K562 (cell line): ENCODE results near the gene FGF1. TPM values are rescaled to one million over a fixed set of nuclear protein-coding genes. Genes with fewer than 3 reads are reported as not detected.

Experiments
- CBX1 ChIP-seq: sonication (generic); IDR thresholded peaks from 2 replicates; pipeline ENCODE4 v1.6.1; 2016; ENCODE audit warnings: antibody characterized with exemption, low read depth, mild to moderate bottlenecking
- CEBPZ ChIP-seq: fragments of 150-350 bp; IDR thresholded peaks from 2 replicates; pipeline ENCODE4 v1.6.1; 2014; ENCODE audit warnings: low read depth, mild to moderate bottlenecking, low read length, borderline replicate concordance
- HNRNPK ChIP-seq: fragments of 200-400 bp; formaldehyde crosslinking; IDR thresholded peaks from one replicate; pipeline ENCODE4 v1.6.1; 2018; ENCODE audit warnings: mild to moderate bottlenecking, low read depth, low read length; ENCODE audit not compliant: poor library complexity, severe bottlenecking
- IRF2 ChIP-seq: sonication (generic); formaldehyde crosslinking; IDR thresholded peaks from 2 replicates; pipeline ENCODE4 v1.8.1; 2022; ENCODE audit warnings: mild to moderate bottlenecking, missing genetic modification reagents
- KLF10 ChIP-seq: fragments of 250-450 bp; sonication (Bioruptor Pico); IDR thresholded peaks from 2 replicates; pipeline ENCODE4 v1.6.1; 2021; ENCODE audit warnings: matching md5 sums
- NBN ChIP-seq: fragments of 450-650 bp; IDR thresholded peaks from 2 replicates; pipeline ENCODE4 v1.6.1; 2016; ENCODE audit warnings: low read depth, mild to moderate bottlenecking
- NR4A1 ChIP-seq, 2 experiments: fragments of 250-450 bp in 1 of 2; fragments of 450-650 bp in 1 of 2; sonication (Bioruptor Pico) in 1 of 2; IDR thresholded peaks; 2 replicates each; pipeline versions ENCODE4 v1.4.0 to v1.6.1; 2016 to 2020; ENCODE audit warnings: mild to moderate bottlenecking in 2 of 2, missing compliant biosample characterization in 1 of 2, missing genetic modification characterization in 1 of 2, moderate library complexity in 1 of 2
- POLR2G ChIP-seq: fragments of 200-400 bp; formaldehyde crosslinking; IDR thresholded peaks from 2 replicates; pipeline ENCODE4 v1.6.1; 2017; ENCODE audit warnings: low read depth, mild to moderate bottlenecking, antibody characterized with exemption, low read length, moderate library complexity
- REST ChIP-seq, 2 experiments: fragments of 450-650 bp; formaldehyde crosslinking in 1 of 2; IDR thresholded peaks; 2 replicates each; pipeline versions ENCODE4 v1.4.0 to v1.6.1; 2014 to 2020; ENCODE audit warnings: mild to moderate bottlenecking in 2 of 2, borderline replicate concordance in 1 of 2, low read depth in 1 of 2
- SMC3 ChIP-seq: conservative IDR thresholded peaks from 2 replicates; pipeline ENCODE4 v1.6.1; 2011; ENCODE audit warnings: low read depth, low read length, improper control_type of control experiment; ENCODE audit not compliant: insufficient read depth
- SUPT5H ChIP-seq: fragments of 450-650 bp; IDR thresholded peaks from 2 replicates; pipeline ENCODE4 v1.6.1; 2016
- TAL1 ChIP-seq: fragments of 450-650 bp; IDR thresholded peaks from 2 replicates; pipeline ENCODE4 v1.6.1; 2016; ENCODE audit warnings: mild to moderate bottlenecking
- TEAD4 ChIP-seq, 2 experiments: sonication (generic) in 1 of 2; formaldehyde crosslinking in 1 of 2; IDR thresholded peaks; 2 replicates each; pipeline versions ENCODE4 v1.6.1 to v1.8.0; 2012 to 2022; ENCODE audit warnings: borderline replicate concordance in 1 of 2, inconsistent platforms in 1 of 2, low read length in 1 of 2, mild to moderate bottlenecking in 1 of 2, missing genetic modification reagents in 1 of 2
- polyA plus RNA-seq, 8 experiments: library from polyadenylated mRNA; depleted of rRNA in 4 of 8; stranded (reverse) in 5 of 8; unstranded in 3 of 8; fragments of >200 nt; fragmentation: Nextera tagmentation in 2 of 8; fragmentation: Illumina TruSeq in 1 of 8; extraction: Ambion mirVana in 2 of 8; extraction: Trizol in 1 of 8; gene quantifications; 2 replicates each; pipeline versions ENCODE4 v1.2.1 to v1.2.3, GENCODE V29; 2011 to 2014; ENCODE audit warnings: inconsistent platforms in 1 of 8, missing spikeins in 1 of 8
- total RNA-seq, 7 experiments: library from RNA; depleted of rRNA in 6 of 7; stranded (reverse); fragments of >200 nt in 6 of 7; fragmentation: Illumina TruSeq in 2 of 7; extraction: Trizol in 2 of 7; gene quantifications; 2 replicates each; pipeline versions ENCODE4 v1.2.1 to v1.2.3, GENCODE V29; 2011 to 2021; ENCODE audit warnings: low replicate concordance in 1 of 7

Gene FGF1
- total and polyA plus RNA-seq, 9 of the 15 experiments (the other 6 are each of a cell fraction or from before 2014, with no cell fraction given) = not detected

GRCh38 chr5:142727735-142728047 lies 41.8 kb upstream of the FGF1 start (continued):
- TF ChIP-seq REST (IDR thresholded peaks at IDR 0.05; ENCODE audit: borderline replicate concordance) = no peak
- TF ChIP-seq REST (CRISPR knock-in tag; IDR thresholded peaks at IDR 0.05; ENCODE audit: low read depth) = no peak
- TF ChIP-seq SUPT5H = no peak
- no peak for TF ChIP-seq SMC3
- TF ChIP-seq POLR2G = no peak
- TF ChIP-seq IRF2 = no peak
- no peak for TF ChIP-seq CEBPZ
- peak; percentile 16; the same call in 1 of the 2 replicates for TF ChIP-seq TAL1
- no peak for TF ChIP-seq NR4A1 (CRISPR knock-in tag; IDR thresholded peaks at IDR 0.05)
- no peak for TF ChIP-seq NR4A1 (tag; IDR thresholded peaks at IDR 0.05)
- TF ChIP-seq HNRNPK = no peak
- TF ChIP-seq TEAD4 (IDR thresholded peaks at IDR 0.05; ENCODE audit: low read length) = peak; percentile 63; the same call in 1 of the 2 replicates
- TF ChIP-seq TEAD4 (CRISPR knock-in tag; IDR thresholded peaks at IDR 0.05; ENCODE audit: borderline replicate concordance) = no peak
- TF ChIP-seq CBX1 = no peak
- TF ChIP-seq KLF10 = no peak
- no peak for TF ChIP-seq NBN
